Vagina (tissue), 2 donors: ENCODE data around the gene PLEKHA5. TPM values are rescaled to one million over a fixed set of nuclear protein-coding genes. Genes with fewer than 3 reads are reported as not detected.
A peak's percentile ranks its signal among the peaks of the same experiment; 100 is the strongest.
"Not testable (repeated sequence)": the region's sequence is repeated elsewhere in the genome, so short reads cannot be mapped to it uniquely, and the experiment has no call there.

Experiments
- DNase-seq, 2 donors: peaks; one replicate each; pipeline ENCODE4 v3.0.0-alpha.2; 2017; ENCODE audit errors: extremely low spot score in 2 of 2
- H3K27ac ChIP-seq: fragments of 200-600 bp; sonication (generic); one replicate; pipeline ENCODE4 v1.5.1; 2019
- H3K27me3 ChIP-seq: fragments of 200-600 bp; sonication (generic); one replicate; pipeline ENCODE4 v1.5.1; 2019
- H3K36me3 ChIP-seq, 2 donors: fragments of 200-600 bp; sonication (generic); one replicate each; pipeline ENCODE4 v1.5.1; 2017 to 2019
- H3K4me1 ChIP-seq: fragments of 200-600 bp; sonication (generic); one replicate; pipeline ENCODE4 v1.5.1; 2019
- H3K4me3 ChIP-seq, 2 donors: fragments of 200-600 bp; sonication (generic); 1 replicate in 1 of 2; 2 replicates in 1 of 2; pipeline ENCODE4 v1.5.1; 2016 to 2019
- H3K9me3 ChIP-seq: fragments of 200-600 bp; sonication (generic); one replicate; pipeline ENCODE4 v1.5.1; 2019
- CTCF ChIP-seq, 3 experiments: fragments of 450-650 bp in 2 of 3; fragments of 200-600 bp in 1 of 3; sonication (generic) in 1 of 3; IDR thresholded peaks; one replicate each; pipeline ENCODE4 v1.5.1; 2017 to 2019; ENCODE audit warnings: antibody characterized with exemption in 3 of 3, mild to moderate bottlenecking in 2 of 3, moderate library complexity in 2 of 3
- POLR2A ChIP-seq, 2 donors: fragments of 450-650 bp; IDR thresholded peaks; one replicate each; pipeline ENCODE4 v1.6.1; 2017; ENCODE audit warnings: antibody characterized with exemption in 2 of 2, mild to moderate bottlenecking in 2 of 2, moderate library complexity in 2 of 2
- POLR2AphosphoS5 ChIP-seq, 2 donors: sonication (generic); formaldehyde crosslinking; IDR thresholded peaks; one replicate each; pipeline ENCODE4 v1.9.0; 2017; ENCODE audit warnings: antibody characterized with exemption in 2 of 2, mild to moderate bottlenecking in 2 of 2, low read depth in 1 of 2; ENCODE audit not compliant: insufficient read depth in 1 of 2
- intact Hi-C: fragments of 100-400 bp; cut with DNase I; formaldehyde crosslinking; loops from one replicate; pipeline ENCODE4 v1.15.1; 2023
- total RNA-seq: library from RNA; depleted of rRNA; stranded (reverse); fragments of >200 nt; gene quantifications from one replicate; pipeline ENCODE4 v1.2.3, GENCODE V29; 2016

PLEKHA5 gene
- total RNA-seq, 1 donor from 2014 or later = 58.4 TPM

GRCh38 chr12:19394385-19394784 is 264.9 kb downstream of the PLEKHA5 start:
- intact Hi-C loops = no loop called here

GRCh38 chr12:19397534-19397933 is 268.0 kb downstream of the PLEKHA5 start:
- intact Hi-C loops = no loop called here
- DNase-seq = no peak
- TF ChIP-seq POLR2AphosphoS5 (IDR thresholded peaks at IDR 0.05; ENCODE audit: insufficient read depth in 1 of 2, low read depth in 1 of 2) (peak in 1 of 2 donors; percentile 62), CTCF (IDR thresholded peaks at IDR 0.05) (no peak), POLR2A (IDR thresholded peaks at IDR 0.05) (no peak)
- no peak overlapping the region for H3K27ac ChIP-seq
- no peaks in the 10 kb centered on the region for H3K36me3 ChIP-seq
- H3K4me3 ChIP-seq = no peak overlapping the region
- no peaks in the 10 kb centered on the region for H3K27me3 ChIP-seq
- no peaks in the 10 kb centered on the region for H3K9me3 ChIP-seq
- H3K4me1 ChIP-seq = peaks cover 5% of the 10 kb centered on the region

More at GRCh38 chr12:19394385-19394784, 264.9 kb downstream of the PLEKHA5 start:
- no peaks in the 10 kb centered on the region for H3K9me3 ChIP-seq
- H3K36me3 ChIP-seq = no peaks in the 10 kb centered on the region
- no peak for DNase-seq
- no peak for TF ChIP-seq CTCF (IDR thresholded peaks at IDR 0.05)
- TF ChIP-seq POLR2AphosphoS5 (IDR thresholded peaks at IDR 0.05; ENCODE audit: insufficient read depth in 1 of 2, low read depth in 1 of 2) = no peak
- no peak for TF ChIP-seq POLR2A (IDR thresholded peaks at IDR 0.05)
- no peaks in the 10 kb centered on the region for H3K4me1 ChIP-seq
- no peaks in the 10 kb centered on the region for H3K27me3 ChIP-seq
- H3K4me3 ChIP-seq = no peak overlapping the region
- no peak overlapping the region for H3K27ac ChIP-seq

GRCh38 chr12:19398376-19399363 is 269.1 kb downstream of the PLEKHA5 start:
- intact Hi-C loops = no loop called here
- H3K4me3 ChIP-seq = no peak overlapping the region
- DNase-seq = no peak
- no peaks in the 10 kb centered on the region for H3K36me3 ChIP-seq
- no peak overlapping the region for H3K27ac ChIP-seq
- no peaks in the 10 kb centered on the region for H3K27me3 ChIP-seq
- H3K9me3 ChIP-seq = no peaks in the 10 kb centered on the region
- TF ChIP-seq POLR2A (IDR thresholded peaks at IDR 0.05) = no peak
- TF ChIP-seq POLR2AphosphoS5 (IDR thresholded peaks at IDR 0.05; ENCODE audit: insufficient read depth in 1 of 2, low read depth in 1 of 2) = no peak
- TF ChIP-seq CTCF (IDR thresholded peaks at IDR 0.05) = no peak
- peaks cover 5% of the 10 kb centered on the region for H3K4me1 ChIP-seq

DNA sequence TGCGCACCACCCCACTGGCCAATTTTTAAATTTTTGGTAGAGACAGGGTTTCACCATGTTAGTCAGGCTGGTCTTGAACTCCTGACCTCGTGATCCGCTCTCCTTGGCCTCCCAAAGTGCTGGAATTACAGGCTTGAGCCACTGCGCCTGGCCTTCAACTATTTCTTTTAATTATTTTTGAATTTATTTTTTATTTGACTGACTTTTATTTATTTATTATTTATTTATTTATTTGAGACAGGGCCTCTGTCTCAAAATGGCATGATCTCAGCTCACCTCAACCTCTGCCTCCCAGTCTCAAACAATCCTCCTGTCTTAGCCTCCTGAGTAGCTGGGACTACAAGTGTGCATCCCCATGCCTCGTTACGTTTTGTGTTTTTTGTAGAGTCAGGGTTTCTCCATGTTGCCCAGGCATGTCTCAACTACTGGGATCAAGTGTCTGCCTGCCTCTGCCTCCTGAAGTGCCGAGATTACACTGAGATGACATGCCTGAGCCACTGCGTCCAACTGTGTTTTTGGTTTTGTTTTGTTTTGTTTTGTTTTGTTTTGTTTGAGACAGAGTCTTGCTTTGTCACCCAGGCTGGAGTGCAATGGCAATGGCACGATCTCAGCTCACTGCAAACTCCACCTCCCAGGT is 271.2 kb downstream of the PLEKHA5 start:
- H3K4me3 ChIP-seq, H3K9me3 ChIP-seq, DNase-seq, H3K4me1 ChIP-seq, H3K36me3 ChIP-seq, intact Hi-C loops, H3K27me3 ChIP-seq, H3K27ac ChIP-seq: not testable (repeated sequence)

DNA sequence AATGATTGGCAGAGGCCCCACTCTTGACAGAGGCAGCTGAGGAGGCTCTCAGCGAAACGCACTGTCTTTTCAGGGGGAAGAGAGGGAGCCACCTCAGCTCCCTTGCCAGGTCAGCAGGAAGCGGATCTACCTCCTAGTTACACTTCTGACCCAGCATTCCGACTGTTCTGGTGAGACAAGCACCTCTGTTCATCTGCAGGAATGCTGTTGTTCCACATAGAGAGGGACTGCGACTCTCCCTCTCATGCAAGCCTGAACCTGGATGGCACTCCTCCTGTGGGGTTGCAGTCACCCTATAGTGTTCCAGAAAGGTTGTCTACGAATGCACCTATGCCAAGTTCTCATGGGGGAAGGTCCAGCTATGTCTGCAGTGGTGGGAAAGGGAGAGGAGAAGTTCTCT is 272.7 kb downstream of the PLEKHA5 start:
- H3K36me3 ChIP-seq = no peaks in the 10 kb centered on the region
- H3K4me3 ChIP-seq = no peak overlapping the region
- no peak overlapping the region for H3K27ac ChIP-seq
- intact Hi-C loops = no loop called here
- H3K4me1 ChIP-seq = peaks cover 5% of the 10 kb centered on the region
- TF ChIP-seq POLR2A (IDR thresholded peaks at IDR 0.05) = no peak
- no peak for TF ChIP-seq CTCF (IDR thresholded peaks at IDR 0.05)
- no peak for TF ChIP-seq POLR2AphosphoS5 (IDR thresholded peaks at IDR 0.05; ENCODE audit: insufficient read depth in 1 of 2, low read depth in 1 of 2)
- no peak for DNase-seq
- no peaks in the 10 kb centered on the region for H3K27me3 ChIP-seq
- no peaks in the 10 kb centered on the region for H3K9me3 ChIP-seq
